ENCODE results near the gene CPTP. TPM values are rescaled to one million over a fixed set of nuclear protein-coding genes. Genes with fewer than 3 reads are reported as not detected.

CPTP gene
- 10.3 and 10.5 TPM in 2 replicates for total RNA-seq

DNA sequence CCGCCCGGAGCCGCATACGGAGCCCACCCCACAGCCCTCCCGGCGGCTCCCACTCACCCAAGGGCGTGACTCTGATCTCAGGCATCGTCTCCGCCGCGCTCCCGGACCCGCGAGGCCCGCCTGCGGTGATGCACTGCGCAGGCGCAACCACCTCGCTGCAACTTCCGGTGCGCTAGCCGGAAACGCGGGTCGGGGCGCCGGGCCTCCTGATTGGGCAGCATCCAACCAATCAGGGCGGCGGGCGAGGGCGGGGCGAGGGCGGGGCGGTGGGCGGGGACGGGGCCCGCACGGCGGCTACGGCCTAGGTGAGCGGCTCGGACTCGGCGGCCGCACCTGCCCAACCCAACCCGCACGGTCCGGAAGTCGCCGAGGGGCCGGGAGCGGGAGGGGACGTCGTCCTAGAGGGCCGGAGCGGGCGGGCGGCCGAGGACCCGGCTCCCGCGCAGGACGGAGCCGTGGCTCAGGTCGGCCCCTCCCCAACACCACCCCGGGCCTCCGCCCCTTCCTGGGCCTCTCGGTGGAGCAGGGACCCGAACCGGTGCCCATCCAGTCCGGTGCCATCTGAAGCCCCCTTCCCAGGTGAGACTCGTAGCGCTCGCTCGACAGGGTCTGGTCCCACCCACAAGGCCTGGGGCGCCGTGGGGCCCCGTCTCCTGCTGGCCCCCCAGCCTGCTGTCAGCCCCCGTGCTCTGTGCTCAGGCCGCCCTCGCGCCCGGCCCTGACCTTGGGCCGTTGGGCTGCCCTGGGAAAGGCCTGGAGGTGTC, at the start of gene CPTP, which contains the start of gene INTS11:
CPTP (plus strand) TSS at position 279 of the 764 bp plus-strand sequence. CDS start 2,109 bp downstream, outside the sequence.
INTS11 (minus strand) TSS at position 137 of the 764 bp plus-strand sequence; CDS start at position 85, 52 bp downstream.

DNA sequence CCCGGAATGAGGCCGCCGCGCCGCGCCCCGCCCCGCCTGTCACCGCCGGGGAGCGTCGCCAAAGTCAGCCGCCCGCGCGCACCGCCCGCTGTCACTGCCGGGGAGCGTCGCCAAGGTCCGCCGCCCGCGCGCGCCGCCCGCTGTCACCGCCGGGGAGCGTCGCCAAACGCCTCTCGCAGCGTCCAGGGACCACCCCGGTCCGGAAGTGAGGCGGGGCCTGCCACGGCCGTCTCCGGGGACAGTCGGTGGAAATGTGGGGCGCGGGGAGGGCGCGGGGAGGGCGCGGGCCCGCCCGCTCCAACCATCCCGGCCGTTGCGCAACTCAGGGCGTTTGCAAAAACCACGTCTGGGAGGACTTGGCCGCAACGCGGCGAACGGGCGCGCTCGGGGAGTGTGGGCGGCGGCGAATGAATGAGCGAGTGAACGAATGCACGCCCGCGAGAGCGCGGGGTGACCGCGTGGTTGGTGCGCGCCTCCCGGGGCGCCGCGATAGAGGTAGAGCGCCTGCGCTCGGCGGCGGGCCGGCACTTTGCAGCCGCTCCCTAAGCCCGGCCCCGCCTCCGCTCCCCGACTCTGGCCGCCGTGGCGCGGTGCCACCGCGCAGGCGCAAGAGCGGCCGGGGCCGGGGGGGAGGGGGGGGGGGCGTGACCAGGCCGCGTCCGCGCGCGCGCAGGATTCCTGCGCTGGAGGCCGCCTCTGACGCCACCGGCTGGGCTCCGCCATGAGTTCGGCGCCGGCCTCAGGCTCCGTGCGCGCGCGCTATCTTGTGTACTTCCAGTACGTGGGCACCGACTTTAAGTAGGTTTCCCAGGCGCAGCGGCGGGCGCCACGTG, 16.5 kb upstream of the CPTP start, which contains the start of the genes ACAP3 and PUSL1:
ACAP3 (minus strand) TSS at position 8 of the 833 bp plus-strand sequence. CDS start 115 bp downstream, outside the sequence.
PUSL1 (plus strand) TSS at position 675 of the 833 bp plus-strand sequence; CDS start at position 722, 47 bp downstream.

DNA sequence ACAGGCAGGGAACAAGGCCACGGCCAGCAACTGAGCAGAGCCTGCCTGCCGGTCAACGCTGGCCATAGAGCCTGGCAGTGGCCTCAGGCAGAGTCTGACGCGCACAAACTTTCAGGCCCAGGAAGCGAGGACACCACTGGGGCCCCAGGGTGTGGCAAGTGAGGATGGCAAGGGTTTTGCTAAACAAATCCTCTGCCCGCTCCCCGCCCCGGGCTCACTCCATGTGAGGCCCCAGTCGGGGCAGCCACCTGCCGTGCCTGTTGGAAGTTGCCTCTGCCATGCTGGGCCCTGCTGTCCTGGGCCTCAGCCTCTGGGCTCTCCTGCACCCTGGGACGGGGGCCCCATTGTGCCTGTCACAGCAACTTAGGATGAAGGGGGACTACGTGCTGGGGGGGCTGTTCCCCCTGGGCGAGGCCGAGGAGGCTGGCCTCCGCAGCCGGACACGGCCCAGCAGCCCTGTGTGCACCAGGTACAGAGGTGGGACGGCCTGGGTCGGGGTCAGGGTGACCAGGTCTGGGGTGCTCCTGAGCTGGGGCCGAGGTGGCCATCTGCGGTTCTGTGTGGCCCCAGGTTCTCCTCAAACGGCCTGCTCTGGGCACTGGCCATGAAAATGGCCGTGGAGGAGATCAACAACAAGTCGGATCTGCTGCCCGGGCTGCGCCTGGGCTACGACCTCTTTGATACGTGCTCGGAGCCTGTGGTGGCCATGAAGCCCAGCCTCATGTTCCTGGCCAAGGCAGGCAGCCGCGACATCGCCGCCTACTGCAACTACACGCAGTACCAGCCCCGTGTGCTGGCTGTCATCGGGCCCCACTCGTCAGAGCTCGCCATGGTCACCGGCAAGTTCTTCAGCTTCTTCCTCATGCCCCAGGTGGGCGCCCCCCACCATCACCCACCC, 6.7 kb downstream of the CPTP start, which contains the start of gene TAS1R3:
TAS1R3 (plus strand) TSS at position 213 of the 898 bp plus-strand sequence; CDS start at position 279, 66 bp downstream.

DNA sequence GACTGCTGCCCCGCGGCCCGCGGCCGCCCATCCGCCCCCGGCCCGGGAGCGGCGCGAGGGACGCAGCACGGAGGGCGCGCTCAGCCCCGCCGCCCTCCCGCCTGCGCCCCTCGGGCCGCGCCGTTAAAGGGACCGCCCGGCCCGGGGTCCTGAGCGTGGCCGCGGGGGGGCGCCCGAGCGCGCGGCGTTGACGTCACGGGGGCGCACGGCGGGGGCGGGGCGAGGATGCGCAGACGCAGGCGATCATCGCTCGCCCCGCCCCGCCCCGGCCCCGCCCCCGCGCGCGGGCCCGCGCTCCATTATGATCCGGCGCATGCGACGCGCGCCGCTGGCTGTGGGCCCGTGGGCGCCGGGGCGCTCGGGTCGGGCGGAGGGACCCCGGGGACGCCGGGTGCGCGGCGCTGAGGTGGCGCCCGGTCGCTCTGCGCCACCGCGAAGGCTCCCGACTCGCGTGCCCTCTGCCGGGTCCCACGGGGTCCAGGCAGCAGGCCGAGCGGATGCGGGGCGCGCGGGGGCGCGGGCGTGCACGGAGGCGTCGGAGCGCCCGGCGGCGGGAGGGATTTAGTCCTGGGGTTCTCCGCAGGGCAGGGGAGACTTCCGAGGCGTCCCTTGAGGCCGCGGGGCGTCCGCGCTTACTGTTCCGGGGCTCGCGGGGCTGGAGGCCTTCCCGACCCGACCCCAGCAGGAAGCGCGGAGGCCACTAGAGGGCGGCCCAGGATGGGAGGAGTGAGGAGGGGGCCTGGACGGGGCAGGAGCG, 24.8 kb downstream of the CPTP start, which contains the start of gene DVL1:
DVL1 (minus strand) TSS at position 163 of the 757 bp plus-strand sequence. CDS start 353 bp downstream, outside the sequence.

DNA sequence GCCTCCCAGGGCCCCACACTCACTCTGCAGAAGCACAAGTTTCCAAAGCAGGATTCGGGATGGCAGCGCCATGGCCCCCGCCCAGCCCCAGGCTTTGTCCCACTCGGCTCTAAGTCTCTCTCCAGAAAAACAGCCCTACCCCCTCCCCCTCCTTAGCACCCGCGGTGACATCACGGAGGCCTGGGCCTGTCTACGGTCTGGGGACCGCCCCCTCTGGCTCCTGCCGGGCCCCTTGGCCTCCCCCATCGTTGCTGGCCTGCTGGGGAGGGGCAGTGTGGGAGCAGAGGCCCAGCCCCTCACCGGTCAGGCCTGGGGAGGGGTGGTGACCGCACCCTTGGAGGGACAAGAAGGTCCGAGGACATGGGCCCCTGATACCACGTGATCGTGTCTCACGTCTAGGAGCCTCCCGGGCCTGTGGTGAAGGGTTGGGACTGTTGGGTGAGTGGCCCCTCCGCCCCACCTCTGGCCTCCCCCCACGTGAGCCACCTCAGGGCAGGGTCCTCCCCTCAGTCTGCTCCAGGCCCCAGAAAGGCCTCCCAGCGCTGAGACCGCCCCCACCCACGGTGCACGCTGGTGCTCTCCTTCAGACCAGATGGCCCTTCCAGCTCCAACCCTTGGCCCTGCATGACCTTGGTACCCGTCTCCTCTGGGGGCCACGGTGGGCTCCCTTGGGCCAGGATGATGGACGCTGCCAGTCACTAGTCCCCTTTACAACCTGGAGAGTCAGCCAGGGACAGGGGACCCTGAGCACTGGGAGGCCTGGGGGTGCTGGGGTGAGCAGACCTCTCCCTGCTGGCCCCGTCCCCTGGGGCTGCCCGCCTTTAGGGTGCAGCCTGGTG, 34.0 kb downstream of the CPTP start, which contains the start of gene MXRA8:
MXRA8 (minus strand) TSS at position 123 of the 839 bp plus-strand sequence; CDS start at position 72, 51 bp downstream.

DNA sequence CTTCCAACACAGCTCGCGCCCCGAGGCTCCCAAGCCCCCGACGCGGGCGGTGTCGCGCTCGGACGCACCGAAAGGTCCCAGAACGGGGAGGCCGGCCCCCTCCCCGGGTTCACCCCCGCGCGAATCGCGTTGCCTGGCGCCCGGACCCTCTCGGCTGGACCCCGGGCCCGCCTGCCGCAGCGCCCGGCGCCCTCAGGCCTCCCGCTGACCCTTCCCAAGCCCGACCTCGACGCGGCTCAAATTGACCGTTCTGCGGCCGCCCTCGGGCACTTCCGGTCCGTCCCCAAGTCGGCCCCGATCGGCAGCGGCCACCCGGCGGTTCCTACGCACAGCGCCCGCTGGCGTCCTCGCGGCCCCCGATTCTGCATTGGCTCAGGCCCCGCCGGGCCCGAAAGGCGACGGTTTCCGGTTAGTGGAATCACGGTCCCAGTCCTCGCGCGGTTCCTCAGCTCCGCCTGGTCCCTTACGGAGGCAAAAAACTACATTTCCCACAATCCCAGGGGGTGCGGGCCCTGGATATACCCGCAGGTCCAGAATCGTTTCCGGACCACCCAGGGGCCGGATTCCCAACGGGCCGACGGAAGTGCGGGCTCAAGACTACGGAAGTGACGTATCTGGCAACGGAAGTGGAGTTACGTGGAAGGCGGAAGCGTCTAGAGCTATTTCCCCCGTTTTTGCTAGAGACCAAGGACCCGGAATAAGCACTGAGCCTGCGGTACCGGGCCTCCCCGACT, 50.5 kb downstream of the CPTP start, which contains the start of gene AURKAIP1:
AURKAIP1 (minus strand) TSS at position 279 of the 734 bp plus-strand sequence. CDS start 451 bp downstream, outside the sequence.

Other genes starting within 250 kb of the CPTP start
- 6.2 and 10.2 TPM in 2 replicates for gene C1orf159, start 208.7 kb upstream of the CPTP start, total RNA-seq
- 0.12 TPM in 1 of 2 replicates, not detected in the other for gene TTLL10, start 150.9 kb upstream of the CPTP start, total RNA-seq
- gene TNFRSF18, start 118.2 kb upstream of the CPTP start, total RNA-seq, result 0.12 TPM in 1 of 2 replicates, not detected in the other
- 0.12 TPM in 1 of 2 replicates, not detected in the other for gene TNFRSF4, start 110.6 kb upstream of the CPTP start, total RNA-seq
- 100 and 158 TPM in 2 replicates for gene SDF4, start 92.8 kb upstream of the CPTP start, total RNA-seq
- 32.0 and 35.1 TPM in 2 replicates for gene B3GALT6, start 92.6 kb upstream of the CPTP start, total RNA-seq
- gene C1QTNF12, start 78.1 kb upstream of the CPTP start, total RNA-seq, result 1.1 and 2.0 TPM in 2 replicates
- gene UBE2J2, start 50.9 kb upstream of the CPTP start, total RNA-seq, result 37.2 and 51.7 TPM in 2 replicates
- gene SCNN1D, start 44.4 kb upstream of the CPTP start, total RNA-seq, result 0.89 and 1.7 TPM in 2 replicates
- gene ACAP3, start 16.9 kb upstream of the CPTP start, total RNA-seq, result 38.2 and 64.0 TPM in 2 replicates
- gene PUSL1, start 16.2 kb upstream of the CPTP start, total RNA-seq, result 15.0 and 24.8 TPM in 2 replicates
- 56.2 and 67.3 TPM in 2 replicates for gene INTS11, start 142 bp upstream of the CPTP start, total RNA-seq
- 0.11 and 0.12 TPM in 2 replicates for gene TAS1R3, start 6.5 kb downstream of the CPTP start, total RNA-seq
- gene DVL1, start 24.6 kb downstream of the CPTP start, total RNA-seq, result 133 and 150 TPM in 2 replicates
- gene MXRA8, start 33.8 kb downstream of the CPTP start, total RNA-seq, result 203 and 230 TPM in 2 replicates
- gene AURKAIP1, start 50.4 kb downstream of the CPTP start, total RNA-seq, result 94.9 and 118 TPM in 2 replicates
- 125 and 147 TPM in 2 replicates for gene CCNL2, start 74.5 kb downstream of the CPTP start, total RNA-seq
- gene MRPL20, start 82.5 kb downstream of the CPTP start, total RNA-seq, result 72.1 and 100 TPM in 2 replicates
- 0.77 and 0.87 TPM in 2 replicates for gene ANKRD65, start 96.5 kb downstream of the CPTP start, total RNA-seq
- gene VWA1, start 110.9 kb downstream of the CPTP start, total RNA-seq, result 3.2 and 5.1 TPM in 2 replicates
- gene ATAD3C, start 124.9 kb downstream of the CPTP start, total RNA-seq, result 0.50 TPM in 1 of 2 replicates, not detected in the other
- 16.9 and 35.3 TPM in 2 replicates for gene ATAD3B, start 147.0 kb downstream of the CPTP start, total RNA-seq
- gene ATAD3A, start 187.4 kb downstream of the CPTP start, total RNA-seq, result 33.6 and 79.5 TPM in 2 replicates
- 3.3 and 7.2 TPM in 2 replicates for gene TMEM240, start 215.8 kb downstream of the CPTP start, total RNA-seq

Data from uterine smooth muscle cell (primary cell).